Muscle layer of duodenum (tissue), 2 donors: Measurements from ENCODE around the gene NDFIP1.
"Not testable (repeated sequence)": the region's sequence is repeated elsewhere in the genome, so short reads cannot be mapped to it uniquely, and the experiment has no call there.

Experiments used
- H3K27ac ChIP-seq: one replicate; pipeline ENCODE4 v1.7.0; 2013; ENCODE audit warnings: mild to moderate bottlenecking, low read length
- H3K27me3 ChIP-seq: one replicate; pipeline ENCODE4 v1.7.0; 2013; ENCODE audit warnings: low read depth, mild to moderate bottlenecking, control low read depth, low read length
- H3K36me3 ChIP-seq, 2 donors: one replicate each; pipeline ENCODE4 v1.7.0; 2013; ENCODE audit warnings: low read length in 2 of 2, control low read depth in 1 of 2, mild to moderate bottlenecking in 1 of 2; ENCODE audit not compliant: insufficient read depth in 2 of 2, control insufficient read depth in 1 of 2
- H3K4me1 ChIP-seq, 2 donors: one replicate each; pipeline ENCODE4 v1.7.0; 2013; ENCODE audit warnings: low read length in 2 of 2, mild to moderate bottlenecking in 2 of 2, control low read depth in 1 of 2, moderate library complexity in 1 of 2; ENCODE audit not compliant: insufficient read depth in 2 of 2, control insufficient read depth in 1 of 2
- H3K4me3 ChIP-seq, 2 donors: one replicate each; pipeline ENCODE4 v1.7.0; 2013; ENCODE audit warnings: low read length in 2 of 2, low read depth in 1 of 2, mild to moderate bottlenecking in 1 of 2
- H3K9me3 ChIP-seq, 2 donors: one replicate each; pipeline ENCODE4 v1.7.0; 2013; ENCODE audit warnings: low read length in 2 of 2, control low read depth in 1 of 2, mild to moderate bottlenecking in 1 of 2; ENCODE audit not compliant: control insufficient read depth in 1 of 2
- donor health status: healthy.

NDFIP1 gene

GRCh38 chr5:142078221-142078620 is 30.4 kb upstream of the NDFIP1 start:
- Histone ChIP-seq H3K4me3 (no peak overlapping the region), H3K27me3 (no peaks in the 10 kb centered on the region), H3K36me3 (no peaks in the 10 kb centered on the region), H3K9me3 (no peaks in the 10 kb centered on the region), H3K4me1 (no peaks in the 10 kb centered on the region), H3K27ac (no peak overlapping the region)

GRCh38 chr5:142078706-142079105 is 29.9 kb upstream of the NDFIP1 start:
- no peaks in the 10 kb centered on the region for H3K36me3 ChIP-seq
- H3K27me3 ChIP-seq: no peaks in the 10 kb centered on the region
- H3K27ac ChIP-seq: no peak overlapping the region
- H3K9me3 ChIP-seq: no peaks in the 10 kb centered on the region
- no peak overlapping the region for H3K4me3 ChIP-seq
- no peaks in the 10 kb centered on the region for H3K4me1 ChIP-seq

GRCh38 chr5:142079306-142079721 is 29.3 kb upstream of the NDFIP1 start:
- H3K27ac ChIP-seq: no peak overlapping the region
- no peaks in the 10 kb centered on the region for H3K27me3 ChIP-seq
- no peaks in the 10 kb centered on the region for H3K36me3 ChIP-seq
- no peak overlapping the region for H3K4me3 ChIP-seq
- H3K9me3 ChIP-seq: no peaks in the 10 kb centered on the region
- H3K4me1 ChIP-seq: no peaks in the 10 kb centered on the region

- no peaks in the 10 kb centered on the region for H3K4me1 ChIP-seq
- no peaks in the 10 kb centered on the region for H3K9me3 ChIP-seq
- no peak overlapping the region for H3K27ac ChIP-seq
- H3K27me3 ChIP-seq: no peaks in the 10 kb centered on the region
- H3K4me3 ChIP-seq: no peak overlapping the region
- no peaks in the 10 kb centered on the region for H3K36me3 ChIP-seq
These were observed 28.3 kb upstream of the NDFIP1 start for GRCh38 chr5:142080248-142080647.

GRCh38 chr5:142082182-142082781 is 26.3 kb upstream of the NDFIP1 start:
- no peaks in the 10 kb centered on the region for H3K9me3 ChIP-seq
- H3K4me1 ChIP-seq: no peaks in the 10 kb centered on the region
- no peak overlapping the region for H3K4me3 ChIP-seq
- H3K27ac ChIP-seq: no peak overlapping the region
- no peaks in the 10 kb centered on the region for H3K27me3 ChIP-seq
- no peaks in the 10 kb centered on the region for H3K36me3 ChIP-seq

- Histone ChIP-seq H3K9me3 (no peaks in the 10 kb centered on the region), H3K36me3 (no peaks in the 10 kb centered on the region), H3K4me1 (no peaks in the 10 kb centered on the region), H3K27ac (no peak overlapping the region), H3K27me3 (no peaks in the 10 kb centered on the region), H3K4me3 (no peak overlapping the region)
These were observed 22.4 kb upstream of the NDFIP1 start for GRCh38 chr5:142086229-142086628.

- no peak overlapping the region for H3K4me3 ChIP-seq
- no peaks in the 10 kb centered on the region for H3K27me3 ChIP-seq
- H3K36me3 ChIP-seq: no peaks in the 10 kb centered on the region
- H3K4me1 ChIP-seq: no peaks in the 10 kb centered on the region
- H3K27ac ChIP-seq: no peak overlapping the region
- H3K9me3 ChIP-seq: no peaks in the 10 kb centered on the region
These were observed 21.9 kb upstream of the NDFIP1 start for GRCh38 chr5:142086679-142087078.

GRCh38 chr5:142087920-142088679 is 20.5 kb upstream of the NDFIP1 start:
- Histone ChIP-seq H3K4me3 (no peak overlapping the region), H3K27me3 (no peaks in the 10 kb centered on the region), H3K4me1 (no peaks in the 10 kb centered on the region), H3K36me3 (no peaks in the 10 kb centered on the region), H3K27ac (no peak overlapping the region), H3K9me3 (no peaks in the 10 kb centered on the region)

GRCh38 chr5:142088855-142089479 is 19.6 kb upstream of the NDFIP1 start:
- H3K27me3 ChIP-seq, H3K4me3 ChIP-seq, H3K27ac ChIP-seq, H3K9me3 ChIP-seq, H3K36me3 ChIP-seq, H3K4me1 ChIP-seq: not testable (repeated sequence)

- Histone ChIP-seq H3K36me3 (no peaks in the 10 kb centered on the region), H3K9me3 (no peaks in the 10 kb centered on the region), H3K27ac (no peak overlapping the region), H3K27me3 (no peaks in the 10 kb centered on the region), H3K4me1 (no peaks in the 10 kb centered on the region), H3K4me3 (no peak overlapping the region)
These were observed 17.6 kb upstream of the NDFIP1 start for GRCh38 chr5:142091012-142091411.

- no peaks in the 10 kb centered on the region for H3K36me3 ChIP-seq
- no peak overlapping the region for H3K27ac ChIP-seq
- H3K9me3 ChIP-seq: no peaks in the 10 kb centered on the region
These were observed 16.7 kb upstream of the NDFIP1 start for GRCh38 chr5:142091922-142092321.

More at GRCh38 chr5:142091922-142092321, 16.7 kb upstream of the NDFIP1 start:
- Histone ChIP-seq H3K4me1 (no peaks in the 10 kb centered on the region), H3K4me3 (no peak overlapping the region), H3K27me3 (no peaks in the 10 kb centered on the region)
